Gastroesophageal sphincter (tissue), 3 donors: ENCODE results near the gene PPP2R5C.

Source experiments
- POLR2A ChIP-seq, 2 donors: fragments of 450-650 bp; IDR thresholded peaks; one replicate each; pipeline ENCODE4 v1.6.1; 2017; ENCODE audit warnings: antibody characterized with exemption in 2 of 2, mild to moderate bottlenecking in 2 of 2, moderate library complexity in 1 of 2
- TF ChIP-seq, protein P1 (sequence below), 4 experiments: fragments of 200-600 bp in 2 of 4; fragments of 450-650 bp in 2 of 4; sonication (generic) in 1 of 4; IDR thresholded peaks; one replicate each; pipeline ENCODE4 v1.5.1; 2017 to 2019; ENCODE audit warnings: antibody characterized with exemption in 4 of 4, mild to moderate bottlenecking in 2 of 4, moderate library complexity in 2 of 4

DNA sequence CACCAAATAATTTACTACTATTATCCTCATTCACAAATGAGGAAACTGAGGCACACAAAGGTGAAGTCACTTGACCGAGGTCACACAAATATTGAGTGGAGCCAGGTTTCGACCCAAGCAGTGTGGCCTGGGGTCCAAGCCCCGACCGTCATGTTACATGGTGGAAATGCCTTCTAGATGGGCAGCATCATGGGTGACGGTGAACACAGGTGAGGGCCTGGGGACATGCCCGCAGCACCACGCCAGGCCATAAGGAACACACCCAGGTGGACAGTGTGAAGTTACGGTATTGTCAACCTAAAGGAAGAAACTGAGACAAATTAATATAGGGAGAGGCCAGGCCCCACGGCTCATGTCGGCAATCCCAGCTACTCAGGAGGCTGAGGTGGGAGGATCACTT, 167.6 kb downstream of the PPP2R5C start:
- TF ChIP-seq, protein P1, sequence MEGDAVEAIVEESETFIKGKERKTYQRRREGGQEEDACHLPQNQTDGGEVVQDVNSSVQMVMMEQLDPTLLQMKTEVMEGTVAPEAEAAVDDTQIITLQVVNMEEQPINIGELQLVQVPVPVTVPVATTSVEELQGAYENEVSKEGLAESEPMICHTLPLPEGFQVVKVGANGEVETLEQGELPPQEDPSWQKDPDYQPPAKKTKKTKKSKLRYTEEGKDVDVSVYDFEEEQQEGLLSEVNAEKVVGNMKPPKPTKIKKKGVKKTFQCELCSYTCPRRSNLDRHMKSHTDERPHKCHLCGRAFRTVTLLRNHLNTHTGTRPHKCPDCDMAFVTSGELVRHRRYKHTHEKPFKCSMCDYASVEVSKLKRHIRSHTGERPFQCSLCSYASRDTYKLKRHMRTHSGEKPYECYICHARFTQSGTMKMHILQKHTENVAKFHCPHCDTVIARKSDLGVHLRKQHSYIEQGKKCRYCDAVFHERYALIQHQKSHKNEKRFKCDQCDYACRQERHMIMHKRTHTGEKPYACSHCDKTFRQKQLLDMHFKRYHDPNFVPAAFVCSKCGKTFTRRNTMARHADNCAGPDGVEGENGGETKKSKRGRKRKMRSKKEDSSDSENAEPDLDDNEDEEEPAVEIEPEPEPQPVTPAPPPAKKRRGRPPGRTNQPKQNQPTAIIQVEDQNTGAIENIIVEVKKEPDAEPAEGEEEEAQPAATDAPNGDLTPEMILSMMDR (IDR thresholded peaks at IDR 0.05), result no peak
- no peak for TF ChIP-seq POLR2A (IDR thresholded peaks at IDR 0.05)
